Colonic mucosa (tissue), 4 donors: ENCODE measurements around the gene CDC34. TPM values are rescaled to one million over a fixed set of nuclear protein-coding genes. Genes with fewer than 3 reads are reported as not detected.

Experiments
- DNase-seq: peaks from one replicate; pipeline ENCODE4 v3.0.0-alpha.2; 2020
- H3K27ac ChIP-seq: fragments of 200-600 bp; one replicate; pipeline ENCODE4 v1.8.0; 2021
- H3K27me3 ChIP-seq: fragments of 200-600 bp; one replicate; pipeline ENCODE4 v1.8.0; 2021
- H3K36me3 ChIP-seq: fragments of 200-600 bp; one replicate; pipeline ENCODE4 v1.8.0; 2021
- H3K4me1 ChIP-seq: fragments of 200-600 bp; one replicate; pipeline ENCODE4 v1.8.0; 2021; ENCODE audit warnings: mild to moderate bottlenecking
- H3K4me3 ChIP-seq: fragments of 200-600 bp; one replicate; pipeline ENCODE4 v1.8.0; 2021
- H3K9ac ChIP-seq, 2 donors: one replicate each; pipeline ENCODE4 v1.7.0; 2013; ENCODE audit warnings: control low read depth in 2 of 2, low read depth in 2 of 2, low read length in 2 of 2
- H3K9me3 ChIP-seq: fragments of 200-600 bp; one replicate; pipeline ENCODE4 v1.8.0; 2021
- intact Hi-C: fragments of 100-400 bp; cut with DNase I; formaldehyde crosslinking; loops from one replicate; pipeline ENCODE4 v1.14.1; 2022
- total RNA-seq, 2 donors: library from RNA; stranded (reverse); fragmentation: NEBNext Ultra II Directional in 1 of 2; extraction: Animal tissue kit (Norgen Biotek cat#: 25700) in 1 of 2; gene quantifications; one replicate each; pipeline ENCODE4 v1.2.1, GENCODE V29; 2021
- TF ChIP-seq, protein P1 (sequence below): fragments of 200-600 bp; IDR thresholded peaks from one replicate; pipeline ENCODE4 v1.8.0; 2022; ENCODE audit warnings: antibody characterized with exemption, mild to moderate bottlenecking
- donor health status: healthy.
- donor health status: DM: no; HTN: no; CAD: no.
- donor health status: DM: no; HTN: no; CAD: no.

Gene CDC34
- total RNA-seq, 2 donors from 2014 or later: 60.7 to 93.4 TPM

- Histone ChIP-seq H3K4me1 (peaks cover 5% of the 10 kb centered on the region), H3K9ac (no peak overlapping the region), H3K27me3 (peaks cover 4% of the 10 kb centered on the region), H3K27ac (no peak overlapping the region), H3K36me3 (no peaks in the 10 kb centered on the region), H3K4me3 (no peak overlapping the region), H3K9me3 (no peaks in the 10 kb centered on the region)
- DNase-seq: no peak
- intact Hi-C loops: no loop called here
- TF ChIP-seq, protein P1, sequence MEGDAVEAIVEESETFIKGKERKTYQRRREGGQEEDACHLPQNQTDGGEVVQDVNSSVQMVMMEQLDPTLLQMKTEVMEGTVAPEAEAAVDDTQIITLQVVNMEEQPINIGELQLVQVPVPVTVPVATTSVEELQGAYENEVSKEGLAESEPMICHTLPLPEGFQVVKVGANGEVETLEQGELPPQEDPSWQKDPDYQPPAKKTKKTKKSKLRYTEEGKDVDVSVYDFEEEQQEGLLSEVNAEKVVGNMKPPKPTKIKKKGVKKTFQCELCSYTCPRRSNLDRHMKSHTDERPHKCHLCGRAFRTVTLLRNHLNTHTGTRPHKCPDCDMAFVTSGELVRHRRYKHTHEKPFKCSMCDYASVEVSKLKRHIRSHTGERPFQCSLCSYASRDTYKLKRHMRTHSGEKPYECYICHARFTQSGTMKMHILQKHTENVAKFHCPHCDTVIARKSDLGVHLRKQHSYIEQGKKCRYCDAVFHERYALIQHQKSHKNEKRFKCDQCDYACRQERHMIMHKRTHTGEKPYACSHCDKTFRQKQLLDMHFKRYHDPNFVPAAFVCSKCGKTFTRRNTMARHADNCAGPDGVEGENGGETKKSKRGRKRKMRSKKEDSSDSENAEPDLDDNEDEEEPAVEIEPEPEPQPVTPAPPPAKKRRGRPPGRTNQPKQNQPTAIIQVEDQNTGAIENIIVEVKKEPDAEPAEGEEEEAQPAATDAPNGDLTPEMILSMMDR: no peak
These were observed 46.5 kb upstream of the CDC34 start for GRCh38 chr19:485077-485476.

GRCh38 chr19:485583-486236 lies 45.9 kb upstream of the CDC34 start:
- H3K9ac ChIP-seq: no peak overlapping the region
- no peak for DNase-seq
- intact Hi-C loops: no loop called here
- no peak overlapping the region for H3K4me3 ChIP-seq
- TF ChIP-seq, protein P1: no peak
- no peak overlapping the region for H3K27ac ChIP-seq
- H3K9me3 ChIP-seq: no peaks in the 10 kb centered on the region
- H3K36me3 ChIP-seq: no peaks in the 10 kb centered on the region
- peaks cover 4% of the 10 kb centered on the region for H3K27me3 ChIP-seq
- H3K4me1 ChIP-seq: peaks cover 7% of the 10 kb centered on the region

GRCh38 chr19:488505-489417 lies 42.8 kb upstream of the CDC34 start:
- H3K9me3 ChIP-seq: no peaks in the 10 kb centered on the region
- DNase-seq: peak; percentile 94
- no peaks in the 10 kb centered on the region for H3K36me3 ChIP-seq
- peak overlapping the region; percentile 99 for H3K4me3 ChIP-seq
- TF ChIP-seq, protein P1: no peak
- peaks cover 7% of the 10 kb centered on the region for H3K4me1 ChIP-seq
- peak overlapping the region; percentile 98 for H3K27ac ChIP-seq
- intact Hi-C loops: no loop called here
- peak overlapping the region; percentile 78 to 98 for H3K9ac ChIP-seq
- peaks cover 4% of the 10 kb centered on the region for H3K27me3 ChIP-seq

GRCh38 chr19:489418-490196 lies 42.0 kb upstream of the CDC34 start:
- Histone ChIP-seq H3K4me3 (peak overlapping the region; percentile 99), H3K4me1 (peaks cover 7% of the 10 kb centered on the region), H3K27ac (peak overlapping the region; percentile 98), H3K27me3 (peaks cover 4% of the 10 kb centered on the region), H3K9me3 (no peaks in the 10 kb centered on the region), H3K36me3 (no peaks in the 10 kb centered on the region), H3K9ac (peak overlapping the region; percentile 74 to 98)
- no peak for DNase-seq
- intact Hi-C loops: no loop called here
- TF ChIP-seq, protein P1: no peak

GRCh38 chr19:491146-491741 lies 40.3 kb upstream of the CDC34 start:
- H3K27ac ChIP-seq: no peak overlapping the region
- H3K4me3 ChIP-seq: no peak overlapping the region

More at GRCh38 chr19:491146-491741, 40.3 kb upstream of the CDC34 start:
- H3K27me3 ChIP-seq: peaks cover 8% of the 10 kb centered on the region
- no peaks in the 10 kb centered on the region for H3K36me3 ChIP-seq
- H3K9ac ChIP-seq: no peak overlapping the region
- no peak for DNase-seq
- intact Hi-C loops: no loop called here
- peaks cover 7% of the 10 kb centered on the region for H3K4me1 ChIP-seq
- TF ChIP-seq, protein P1: no peak
- no peaks in the 10 kb centered on the region for H3K9me3 ChIP-seq
